NCI-H146 treated with DMSO at 0.1 percent for 48 hours (cell line): ENCODE results near the gene CERKL.
"Not testable (repeated sequence)": the region's sequence is repeated elsewhere in the genome, so short reads cannot be mapped to it uniquely, and the experiment has no call there.

Experiments
- DNase-seq: peaks from one replicate; lab custom pipeline; 2025; ENCODE audit not compliant: unreplicated experiment; lab: John Stamatoyannopoulos, UW

CERKL gene

GRCh38 chr2:181656450-181657291, at the start of gene CERKL:
Gene CERKL (minus strand): TSS chr2:181657105. CDS start chr2:181657006, 99 bp downstream.
- DNase-seq: no peak

DNA sequence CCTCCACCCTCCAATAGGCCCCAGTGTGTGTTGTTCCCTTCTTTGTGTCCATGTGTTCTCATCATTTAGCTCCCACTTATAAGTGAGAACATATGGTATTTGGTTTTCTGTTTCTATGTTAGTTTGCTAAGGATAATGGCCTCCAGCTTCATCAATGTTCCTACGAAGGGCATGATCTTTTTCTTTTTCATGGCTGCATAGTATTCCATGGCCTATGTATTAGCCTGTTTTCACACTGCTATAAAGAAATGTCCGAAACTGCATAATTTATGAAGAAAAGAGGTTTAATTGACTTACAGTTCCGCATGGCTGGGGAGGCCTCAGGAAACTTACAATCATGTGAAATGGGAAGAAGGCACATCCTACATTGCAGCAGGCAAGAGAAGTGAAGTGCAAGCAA, 45.6 kb upstream of the CERKL start:
- not testable (repeated sequence) for DNase-seq

DNA sequence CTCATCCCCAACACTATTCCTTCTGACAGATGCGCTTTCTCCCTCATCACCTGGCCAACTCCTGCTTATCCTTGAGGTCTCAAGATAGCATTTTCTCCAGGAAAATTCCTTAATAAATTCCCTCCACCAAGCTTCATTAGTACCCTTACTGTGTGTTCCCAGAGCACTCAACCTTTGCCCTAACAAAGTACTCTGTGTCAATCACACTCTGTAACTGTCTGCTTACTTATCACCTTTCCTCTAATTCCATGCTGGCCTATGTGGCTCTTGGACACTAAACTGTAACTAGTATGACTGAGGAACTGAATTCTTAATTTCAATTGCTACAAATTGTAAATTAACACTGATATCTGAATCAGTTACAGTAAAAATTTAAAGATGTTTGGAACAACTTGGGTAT, 41.3 kb upstream of the CERKL start:
- no peak for DNase-seq

GRCh38 chr2:181697571-181697970, 40.7 kb upstream of the CERKL start:
- DNase-seq: no peak

- DNase-seq: no peak
Observed at GRCh38 chr2:181697126-181697525, 40.2 kb upstream of the CERKL start.

DNA sequence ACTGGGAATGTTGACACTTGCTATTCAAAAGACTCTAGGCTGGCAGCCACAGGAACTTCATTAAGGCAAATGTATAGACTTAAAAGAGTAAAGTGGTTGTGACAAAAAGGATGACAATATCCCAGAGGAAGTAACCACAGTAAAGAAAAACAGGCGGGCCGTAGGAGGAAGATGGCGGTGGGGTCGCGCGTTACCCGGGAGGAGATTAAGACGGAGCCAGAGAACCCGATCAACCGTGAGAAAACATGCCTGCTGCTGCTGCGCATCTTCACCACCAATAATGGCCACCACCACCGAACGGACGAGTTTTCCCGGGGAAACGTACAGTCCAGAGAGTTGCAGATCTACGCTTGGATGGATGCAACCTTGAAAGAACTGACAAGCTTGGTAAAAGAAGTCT, 37.4 kb upstream of the CERKL start:
- DNase-seq: no peak

DNA sequence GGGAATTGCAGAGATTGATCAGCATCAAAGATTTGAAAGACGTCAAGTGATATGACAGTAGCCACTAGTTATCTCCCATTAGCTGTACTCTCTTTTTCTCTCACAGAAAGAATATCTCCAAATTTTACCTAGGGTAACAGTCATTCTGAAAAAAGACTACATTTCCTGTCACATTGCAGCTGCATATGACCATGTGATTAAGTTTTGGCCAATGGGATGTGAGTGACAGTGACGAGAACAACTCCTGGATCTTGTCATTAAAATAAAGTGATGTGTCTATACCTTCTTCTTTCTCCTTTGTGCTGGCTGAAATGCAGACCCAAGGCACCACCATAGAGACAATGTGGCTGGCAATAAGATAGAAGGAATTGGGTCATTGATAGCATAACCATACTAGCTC, 34.0 kb upstream of the CERKL start:
- no peak for DNase-seq

GRCh38 chr2:181686576-181687185, 29.8 kb upstream of the CERKL start:
- peak; percentile 51 for DNase-seq

- no peak for DNase-seq
Observed at GRCh38 chr2:181685150-181685688, 28.3 kb upstream of the CERKL start.

DNA sequence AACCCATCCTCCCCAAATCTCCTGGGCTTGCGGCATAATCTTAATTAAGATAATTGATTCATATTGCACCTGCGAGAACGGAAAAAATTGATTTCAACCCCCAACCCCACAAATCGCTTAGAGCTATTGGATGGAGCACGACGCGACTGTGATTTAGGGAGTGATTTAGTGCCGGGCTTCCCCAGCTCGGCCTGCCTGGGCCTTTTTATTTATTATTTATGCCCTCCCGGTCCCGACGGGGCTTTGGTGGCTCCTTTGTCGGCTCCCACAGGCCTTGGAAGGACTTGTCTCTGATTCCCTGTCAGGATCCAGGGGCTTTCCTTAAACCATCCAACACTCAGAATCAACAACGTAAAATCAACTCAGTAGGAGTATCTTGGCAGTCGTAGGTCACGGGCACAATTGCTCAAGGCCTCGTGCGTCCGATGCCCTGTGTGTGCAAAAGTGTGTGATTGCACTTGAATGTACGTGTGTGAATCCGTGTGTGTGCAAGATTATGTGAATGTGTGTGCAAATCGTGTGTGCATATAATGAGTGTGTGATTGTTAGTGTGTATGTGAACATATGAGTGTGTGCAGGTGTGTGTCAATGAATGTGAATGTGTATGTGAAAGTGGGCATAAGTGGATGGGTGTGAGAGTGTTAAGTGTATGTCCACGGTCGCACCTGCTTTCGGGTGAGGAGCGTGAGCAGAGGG, 27.7 kb upstream of the CERKL start:
- peak; percentile 19 for DNase-seq

GRCh38 chr2:181683518-181684453, 26.9 kb upstream of the CERKL start:
- DNase-seq: peak; percentile 48

DNA sequence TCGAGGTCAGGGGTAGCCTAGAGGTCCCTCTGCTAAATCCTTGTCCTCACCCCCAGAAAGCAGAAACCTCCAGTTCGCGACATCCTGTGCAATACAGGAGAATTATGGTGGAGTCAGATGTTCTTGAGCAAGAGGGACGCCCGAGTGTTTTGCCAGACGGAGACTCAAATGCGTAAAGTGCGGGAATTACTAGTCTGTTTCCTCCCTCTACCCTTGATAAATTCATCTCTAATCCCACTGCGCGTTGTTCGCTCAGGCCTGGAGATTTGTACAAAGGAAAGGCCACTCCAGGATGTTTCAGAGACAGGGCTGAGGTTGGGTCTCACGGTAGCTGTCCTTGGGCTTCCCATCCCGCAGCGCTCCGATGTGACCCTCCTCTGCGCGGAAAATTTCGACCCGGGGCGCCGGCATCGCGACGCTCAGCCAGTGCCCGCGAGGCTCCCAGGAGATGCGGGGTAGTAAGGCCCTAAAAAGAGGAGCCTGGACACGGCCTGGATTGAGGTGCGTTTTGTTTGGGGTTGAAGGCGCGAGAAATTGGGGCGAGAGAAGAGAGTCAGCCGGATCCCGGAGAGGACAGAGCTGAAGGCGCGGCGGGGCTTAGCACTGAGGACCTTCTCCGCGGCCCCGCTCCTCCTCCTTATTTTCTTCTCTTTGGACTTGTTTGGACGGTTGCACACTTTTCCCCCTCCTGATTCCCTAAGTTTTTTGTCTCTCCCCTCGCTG, 26.1 kb upstream of the CERKL start:
- DNase-seq: no peak

- no peak for DNase-seq
Observed at GRCh38 chr2:181682026-181682789, 25.3 kb upstream of the CERKL start.

- DNase-seq: no peak
Observed at GRCh38 chr2:181680937-181681811, 24.3 kb upstream of the CERKL start.

- DNase-seq: no peak
Observed at GRCh38 chr2:181680055-181680936, 23.4 kb upstream of the CERKL start, which contains the start of gene NEUROD1. Gene NEUROD1 (minus strand): TSS chr2:181680517. CDS start chr2:181678860, 1,657 bp downstream.

- no peak for DNase-seq
Observed at GRCh38 chr2:181679544-181679979, 22.7 kb upstream of the CERKL start.
